Small intestine (tissue), 7 donors: Measurements from ENCODE around the gene MSLN. TPM values are rescaled to one million over a fixed set of nuclear protein-coding genes. Genes with fewer than 3 reads are reported as not detected.

Source experiments
- DNase-seq, 2 donors: peaks; one replicate each; pipeline versions ENCODE4 v3.0.0 to v3.0.0-alpha.2; 2013
- FAIRE-seq: peaks from 2 replicates; lab custom pipeline; 2012; peaks lifted over from hg19 to GRCh38; lab: Jason Lieb, UNC
- H3K27ac ChIP-seq, 3 donors: one replicate each; pipeline ENCODE4 v1.5.1; 2013; ENCODE audit warnings: low read length in 2 of 3, mild to moderate bottlenecking in 2 of 3, control low read depth in 1 of 3, inconsistent platforms in 1 of 3, low read depth in 1 of 3, moderate library complexity in 1 of 3
- H3K27me3 ChIP-seq, 3 donors: one replicate each; pipeline ENCODE4 v1.6.1; 2013; ENCODE audit warnings: low read length in 3 of 3, inconsistent platforms in 1 of 3; ENCODE audit not compliant: control insufficient read depth in 3 of 3, insufficient read depth in 3 of 3
- H3K36me3 ChIP-seq, 3 donors: one replicate each; pipeline ENCODE4 v1.6.1; 2013; ENCODE audit warnings: low read length in 3 of 3, inconsistent platforms in 1 of 3, low read depth in 1 of 3, mild to moderate bottlenecking in 1 of 3, moderate library complexity in 1 of 3; ENCODE audit not compliant: control insufficient read depth in 3 of 3, insufficient read depth in 2 of 3
- H3K4me1 ChIP-seq, 3 donors: one replicate each; pipeline ENCODE4 v1.6.1; 2013; ENCODE audit warnings: low read length in 2 of 3, inconsistent platforms in 1 of 3, low read depth in 1 of 3, mild to moderate bottlenecking in 1 of 3, moderate library complexity in 1 of 3; ENCODE audit not compliant: control insufficient read depth in 3 of 3, insufficient read depth in 2 of 3
- H3K4me3 ChIP-seq, 3 donors: one replicate each; pipeline ENCODE4 v1.5.1; 2013; ENCODE audit warnings: low read length in 3 of 3, control low read depth in 1 of 3, inconsistent platforms in 1 of 3, low read depth in 1 of 3, mild to moderate bottlenecking in 1 of 3, moderate library complexity in 1 of 3
- H3K9me3 ChIP-seq, 2 donors: one replicate each; pipeline ENCODE4 v1.6.1; 2013; ENCODE audit warnings: low read depth in 1 of 2, low read length in 1 of 2; ENCODE audit not compliant: control insufficient read depth in 2 of 2, insufficient read depth in 1 of 2
- WGBS, 3 donors: extraction: QIAGEN DNeasy Blood & Tissue Kit; methylation state at CpG; one replicate each; pipeline ENCODE4 v1.1.7; 2013; 5-methylcytosine and 5-hydroxymethylcytosine counted together
- polyA plus RNA-seq, 4 donors: library from polyadenylated mRNA; stranded (reverse) in 3 of 4; unstranded in 1 of 4; fragments of 200-250 nt in 3 of 4; fragments of 120-200 nt in 1 of 4; gene quantifications; one replicate each; pipeline versions ENCODE4 v1.2.1 to v1.2.3, GENCODE V29; 2013
- donor health status: healthy with polysubstance abuse.
- donor health status: control.
- donor health status: control.
- donor health status: Bipolar disorder and iron deficiency.
- donor health status: healthy.

MSLN gene
- polyA plus RNA-seq, 4 donors = 1.3 to 29.7 (median 4.5) TPM

DNA sequence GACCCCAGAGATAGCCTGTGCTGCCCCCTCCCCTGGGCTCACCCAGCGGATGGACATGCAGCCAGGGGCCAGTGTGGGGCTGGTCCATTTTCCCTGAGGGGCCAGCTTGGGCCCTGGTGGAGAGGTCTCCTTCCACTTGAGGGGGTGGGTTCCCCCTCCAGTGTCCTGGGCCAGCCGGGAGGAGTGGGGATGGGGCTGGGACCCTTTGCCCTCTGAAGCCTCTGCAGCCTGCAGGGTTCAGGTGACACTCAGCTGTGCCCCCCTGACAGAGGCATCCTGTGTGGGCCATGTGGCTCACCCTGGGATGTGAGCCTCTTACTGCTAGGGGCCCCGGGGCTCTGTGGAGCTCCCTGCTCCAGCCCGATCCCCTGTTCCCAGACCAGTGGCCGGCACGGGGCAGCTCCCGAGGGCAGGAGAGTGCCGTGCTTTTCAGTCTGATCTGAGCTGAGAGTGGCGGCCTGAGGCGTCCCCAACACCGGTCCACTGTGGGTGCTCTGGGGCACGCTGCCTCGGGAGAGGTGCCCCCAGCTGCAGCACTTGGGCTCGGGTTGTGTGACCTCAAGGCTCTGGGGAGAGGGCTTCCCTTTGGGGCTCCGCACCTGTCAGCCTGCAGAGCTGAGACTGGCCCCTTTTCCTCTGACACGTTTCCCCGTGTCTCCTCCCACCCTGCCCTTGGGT is 40.4 kb downstream of the MSLN start:
- Histone ChIP-seq H3K27ac (no peak overlapping the region), H3K4me1 (no peaks in the 10 kb centered on the region), H3K4me3 (no peak overlapping the region), H3K36me3 (peaks cover 0 to 21% (median 0%) of the 10 kb centered on the region in 3 donors), H3K27me3 (peaks cover 5 to 59% (median 27%) of the 10 kb centered on the region in 3 donors), H3K9me3 (peaks cover 0 to 4% of the 10 kb centered on the region in 2 donors)
- FAIRE-seq (no peak), DNase-seq (no peak)
- WGBS, 3 donors = 6 to 15% (median 12%) methylated on average over 16 to 17 of the region's 17 CpGs

DNA sequence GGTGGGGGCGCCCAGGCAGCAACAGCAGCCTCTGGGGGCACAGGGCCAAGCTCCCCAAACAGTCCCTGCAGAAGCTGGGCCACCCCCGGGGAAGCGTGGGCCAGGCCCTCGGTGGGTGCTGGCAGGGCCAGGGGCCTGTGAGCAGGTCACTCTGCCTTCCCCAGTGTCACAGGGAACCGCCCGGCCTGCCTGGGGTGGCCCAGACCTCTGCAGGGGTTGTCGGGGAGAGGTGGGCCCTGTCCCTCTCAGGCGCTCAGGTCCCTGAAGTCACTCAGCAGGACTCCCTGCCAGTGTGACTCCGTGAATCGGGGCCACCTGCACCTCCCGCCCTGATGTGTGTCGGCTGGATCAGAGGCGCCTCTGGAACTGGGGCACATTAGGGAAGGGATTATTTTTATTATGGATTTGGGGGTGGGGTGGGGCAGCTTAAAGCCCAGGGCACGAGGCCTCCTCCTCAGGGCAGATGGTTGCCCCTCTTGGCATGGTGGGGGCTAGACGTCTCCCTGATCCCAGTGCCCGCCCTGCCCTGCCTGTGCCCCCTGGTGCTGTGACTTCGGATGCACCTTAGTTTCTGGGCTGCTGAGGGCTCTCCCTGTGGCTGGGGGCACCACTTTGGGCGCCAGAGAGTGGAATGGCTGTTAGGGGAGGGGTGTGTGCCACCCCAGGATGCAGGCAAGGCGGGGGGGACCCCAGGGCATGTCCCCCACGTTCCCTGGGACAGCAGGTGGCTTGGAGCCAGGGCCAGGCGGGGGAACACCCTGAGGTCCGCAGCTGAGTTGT is 41.2 kb downstream of the MSLN start:
- H3K4me1 ChIP-seq = no peaks in the 10 kb centered on the region
- H3K27me3 ChIP-seq = peaks cover 5 to 59% (median 27%) of the 10 kb centered on the region in 3 donors
- no peak overlapping the region for H3K27ac ChIP-seq
- WGBS, 3 donors = 23 to 51% (median 35%) methylated on average over 20 to 22 of the region's 22 CpGs
- DNase-seq = no peak
- FAIRE-seq = no peak
- H3K9me3 ChIP-seq = peaks cover 0 to 4% of the 10 kb centered on the region in 2 donors
- no peak overlapping the region for H3K4me3 ChIP-seq
- H3K36me3 ChIP-seq = peaks cover 0 to 13% (median 0%) of the 10 kb centered on the region in 3 donors

DNA sequence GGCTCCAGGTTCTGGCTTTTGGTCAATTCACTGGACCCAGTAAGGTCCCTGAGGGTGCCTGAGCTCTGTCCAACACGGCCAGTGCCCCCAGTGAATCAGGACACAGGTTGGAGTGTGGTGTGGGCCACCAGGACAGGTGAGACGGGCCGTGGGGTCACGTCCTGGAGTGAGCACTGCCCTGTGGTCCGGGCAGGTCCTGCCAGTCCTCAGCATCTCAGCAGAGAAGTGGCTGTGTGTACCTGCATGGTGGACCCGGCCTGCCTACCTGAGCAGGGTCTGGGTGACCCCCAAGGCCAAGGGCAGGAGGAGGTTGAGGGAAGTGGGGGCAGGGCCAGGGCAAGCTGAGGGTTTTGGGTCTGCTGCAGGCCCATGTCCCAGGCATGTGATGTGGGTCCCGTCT is 41.9 kb downstream of the MSLN start:
- peaks cover 0 to 4% of the 10 kb centered on the region in 2 donors for H3K9me3 ChIP-seq
- FAIRE-seq (no peak), DNase-seq (no peak)
- H3K27ac ChIP-seq = no peak overlapping the region
- WGBS, 3 donors = 58 to 77% (median 64%) methylated on average over 7 of the region's 7 CpGs
- H3K27me3 ChIP-seq = peaks cover 5 to 59% (median 27%) of the 10 kb centered on the region in 3 donors
- no peaks in the 10 kb centered on the region for H3K4me1 ChIP-seq
- no peak overlapping the region for H3K4me3 ChIP-seq
- H3K36me3 ChIP-seq = peaks cover 0 to 9% (median 0%) of the 10 kb centered on the region in 3 donors

DNA sequence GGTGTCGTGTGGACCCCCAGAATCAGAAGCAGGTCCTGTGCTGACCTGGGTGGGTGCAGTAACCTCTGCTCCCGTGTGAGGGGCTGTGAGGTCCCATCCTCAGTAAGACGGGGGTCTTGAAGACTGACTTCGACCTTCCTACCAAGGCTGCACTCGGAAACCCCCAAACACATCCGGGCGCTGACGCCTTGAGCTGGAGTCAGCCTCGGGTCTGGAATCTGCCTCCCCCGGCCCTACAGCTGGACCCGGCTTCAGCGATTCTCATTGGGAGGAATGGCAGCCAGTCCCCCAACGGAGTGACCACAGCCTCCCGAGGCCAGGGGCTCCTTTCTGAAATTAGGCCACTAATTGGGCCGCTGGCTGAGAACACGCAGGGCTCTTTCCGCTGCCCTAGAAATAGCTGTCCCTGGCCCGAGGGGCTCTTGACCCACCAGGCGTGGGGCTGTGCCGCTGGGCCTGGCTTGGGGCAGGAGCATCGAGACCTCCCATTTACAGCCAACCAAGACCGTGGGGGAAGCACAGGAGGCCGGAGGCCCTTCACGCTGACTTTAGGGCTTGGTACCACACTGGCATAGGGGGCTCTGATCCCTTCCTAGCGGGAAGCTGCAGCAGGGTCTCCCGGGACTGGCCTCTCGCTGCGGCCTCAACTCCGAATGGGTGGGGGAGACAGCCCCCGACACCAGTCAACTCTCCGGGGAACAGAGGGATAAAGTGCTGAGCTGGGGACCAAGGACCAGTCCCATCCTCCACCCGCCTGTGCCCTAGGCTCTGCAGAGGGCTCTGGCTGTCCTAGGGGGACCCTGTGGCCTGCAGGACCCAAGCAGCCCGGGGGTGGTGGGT is 42.6 kb downstream of the MSLN start:
- Histone ChIP-seq H3K9me3 (no peaks in the 10 kb centered on the region), H3K4me1 (no peaks in the 10 kb centered on the region), H3K27ac (no peak overlapping the region), H3K4me3 (no peak overlapping the region), H3K27me3 (peaks cover 5 to 59% (median 27%) of the 10 kb centered on the region in 3 donors), H3K36me3 (peaks cover 0 to 3% (median 0%) of the 10 kb centered on the region in 3 donors)
- DNase-seq (no peak), FAIRE-seq (no peak)
- WGBS, 3 donors = 71 to 74% (median 73%) methylated on average over 32 to 33 of the region's 33 CpGs

DNA sequence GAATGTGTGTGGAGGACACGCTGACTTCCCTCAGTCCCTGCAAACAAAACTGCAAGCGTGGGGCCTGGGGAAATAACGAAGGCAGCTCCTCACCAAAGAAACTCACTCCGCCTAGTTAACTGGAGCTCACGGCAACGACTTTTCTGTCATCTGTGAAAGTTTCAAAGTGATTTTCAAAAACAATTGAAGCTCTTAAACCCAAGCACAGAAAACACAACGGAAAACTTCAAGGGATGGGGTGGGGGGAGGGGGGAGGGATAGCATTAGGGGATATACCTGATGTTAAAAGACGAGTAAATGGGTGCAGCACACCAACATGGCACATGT is 43.2 kb downstream of the MSLN start:
- H3K4me1 ChIP-seq = peaks cover 0 to 4% (median 0%) of the 10 kb centered on the region in 3 donors
- no peak for DNase-seq
- peaks cover 0 to 3% (median 0%) of the 10 kb centered on the region in 3 donors for H3K36me3 ChIP-seq
- no peak overlapping the region for H3K4me3 ChIP-seq
- WGBS, 3 donors = 34 to 48% (median 35%) methylated on average over 8 of the region's 8 CpGs
- H3K27me3 ChIP-seq = peaks cover 5 to 59% (median 25%) of the 10 kb centered on the region in 3 donors
- no peak for FAIRE-seq
- peaks cover 0 to 4% of the 10 kb centered on the region in 2 donors for H3K9me3 ChIP-seq
- H3K27ac ChIP-seq = no peak overlapping the region

DNA sequence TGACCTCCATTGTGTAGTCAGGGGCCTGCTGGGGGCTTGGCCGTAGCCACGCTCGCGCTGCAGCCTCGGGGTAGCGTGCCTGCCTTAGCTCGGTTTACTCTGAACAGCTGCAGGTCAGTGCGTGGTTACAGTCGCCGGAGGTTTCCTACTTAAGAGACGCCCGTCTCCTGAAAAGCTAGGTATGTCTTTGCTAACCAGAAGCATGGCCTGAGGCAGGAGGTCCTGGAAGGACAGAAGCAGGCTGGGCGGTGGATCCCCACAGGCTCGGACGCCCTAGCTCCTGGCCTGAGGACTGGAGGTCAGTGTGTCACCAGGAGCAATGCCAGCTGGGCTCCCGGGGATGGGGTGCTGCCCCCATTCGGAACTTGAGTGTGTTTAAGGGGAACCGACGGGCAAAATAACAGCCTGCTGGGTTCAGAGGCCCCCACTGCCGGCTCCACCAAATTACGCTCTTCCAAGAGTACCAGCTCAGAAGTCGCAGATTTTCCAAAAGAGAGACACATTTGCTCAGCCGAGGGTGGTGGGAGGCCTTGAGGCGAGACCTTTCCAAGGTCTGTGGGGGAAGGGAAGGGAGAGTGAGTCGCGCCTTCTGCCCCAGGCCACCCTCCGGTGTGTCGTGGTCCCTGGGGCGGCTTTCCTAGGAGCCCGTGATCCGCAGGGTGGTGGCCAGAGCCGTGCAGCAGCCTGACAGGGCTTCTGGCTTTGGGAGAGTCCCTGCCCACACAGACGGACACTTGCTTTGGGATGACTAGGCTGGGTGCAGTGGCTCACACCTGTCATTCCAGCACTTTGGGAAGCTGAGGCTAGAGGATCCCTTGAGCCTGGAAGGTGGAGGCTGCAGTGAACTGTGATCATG is 43.9 kb downstream of the MSLN start:
- H3K27me3 ChIP-seq = peaks cover 5 to 56% (median 19%) of the 10 kb centered on the region in 3 donors
- DNase-seq = no peak
- H3K9me3 ChIP-seq = peaks cover 0 to 10% of the 10 kb centered on the region in 2 donors
- H3K27ac ChIP-seq = no peak overlapping the region
- peaks cover 0 to 4% (median 0%) of the 10 kb centered on the region in 3 donors for H3K4me1 ChIP-seq
- H3K4me3 ChIP-seq = no peak overlapping the region
- no peak for FAIRE-seq
- peaks cover 0 to 3% (median 0%) of the 10 kb centered on the region in 3 donors for H3K36me3 ChIP-seq
- WGBS, 3 donors = 44 to 55% (median 54%) methylated on average over 33 of the region's 33 CpGs

DNA sequence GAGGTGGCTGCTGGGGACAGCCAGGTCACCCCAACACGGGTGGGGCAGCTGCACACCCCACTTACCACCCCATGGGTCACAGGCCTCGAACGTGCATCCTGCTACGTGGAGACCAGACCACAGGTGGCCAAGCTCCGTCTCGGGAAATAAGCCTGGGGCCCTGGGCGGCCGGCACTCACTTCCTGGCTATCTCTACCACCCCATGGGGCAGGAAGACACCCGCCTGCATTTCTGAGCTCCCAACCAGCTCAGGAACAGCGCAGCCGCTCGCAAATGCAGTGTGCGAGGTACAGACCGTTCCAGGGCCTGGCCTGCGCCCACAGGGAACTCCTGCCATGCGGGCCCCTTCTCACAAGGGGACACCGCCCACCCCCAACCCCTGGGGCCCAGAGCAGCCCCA is 44.9 kb downstream of the MSLN start:
- Histone ChIP-seq H3K27me3 (peaks cover 5 to 46% (median 17%) of the 10 kb centered on the region in 3 donors), H3K9me3 (peaks cover 0 to 12% of the 10 kb centered on the region in 2 donors), H3K36me3 (peaks cover 0 to 3% (median 0%) of the 10 kb centered on the region in 3 donors), H3K4me3 (no peak overlapping the region), H3K27ac (no peak overlapping the region), H3K4me1 (peaks cover 0 to 4% (median 0%) of the 10 kb centered on the region in 3 donors)
- DNase-seq (no peak), FAIRE-seq (no peak)
- WGBS, 3 donors = 69 to 77% (median 72%) methylated on average over 17 of the region's 17 CpGs
